Esophagus muscularis mucosa (tissue), 4 donors: ENCODE data around the gene KRT71. TPM values are rescaled to one million over a fixed set of nuclear protein-coding genes. Genes with fewer than 3 reads are reported as not detected.
A peak's percentile ranks its signal among the peaks of the same experiment; 100 is the strongest.

Experiments used
- DNase-seq: peaks from one replicate; pipeline ENCODE4 v3.0.0-alpha.2; 2017; ENCODE audit errors: extremely low spot score
- H3K27ac ChIP-seq, 4 donors: fragments of 200-600 bp; sonication (generic); replicated peaks in 1 of 4; 1 replicate in 3 of 4; 2 replicates in 1 of 4; pipeline ENCODE4 v1.5.1; 2016 to 2019; ENCODE audit warnings: mild to moderate bottlenecking in 1 of 4
- H3K27me3 ChIP-seq, 4 donors: fragments of 200-600 bp; sonication (generic); one replicate each; pipeline versions ENCODE4 v1.5.1 to v1.6.0; 2016 to 2019
- H3K36me3 ChIP-seq, 4 donors: fragments of 200-600 bp; sonication (generic); one replicate each; pipeline ENCODE4 v1.5.1; 2016 to 2019
- H3K4me1 ChIP-seq, 4 donors: fragments of 200-600 bp; sonication (generic); one replicate each; pipeline ENCODE4 v1.5.1; 2016 to 2019
- H3K4me3 ChIP-seq, 4 donors: fragments of 200-600 bp; sonication (generic); 1 replicate in 2 of 4; 2 replicates in 2 of 4; pipeline ENCODE4 v1.5.1; 2016 to 2019; ENCODE audit warnings: mild to moderate bottlenecking in 4 of 4, moderate library complexity in 1 of 4
- H3K9me3 ChIP-seq, 4 donors: fragments of 200-600 bp; sonication (generic); 1 replicate in 3 of 4; 2 replicates in 1 of 4; pipeline ENCODE4 v1.5.1; 2016 to 2019
- EP300 ChIP-seq: sonication (generic); formaldehyde crosslinking; IDR thresholded peaks from one replicate; pipeline ENCODE4 v1.6.1; 2017; ENCODE audit warnings: antibody characterized with exemption
- POLR2A ChIP-seq: fragments of 450-650 bp; IDR thresholded peaks from one replicate; pipeline ENCODE4 v1.6.1; 2017; ENCODE audit warnings: antibody characterized with exemption, moderate library complexity, mild to moderate bottlenecking, low read depth
- POLR2AphosphoS5 ChIP-seq, 2 donors: sonication (generic); formaldehyde crosslinking; IDR thresholded peaks; one replicate each; pipeline ENCODE4 v1.6.1; 2017; ENCODE audit warnings: antibody characterized with exemption in 2 of 2
- WGBS: methylation state at CpG from one replicate; pipeline ENCODE4 v1.1.5; 2018; 5-methylcytosine and 5-hydroxymethylcytosine counted together
- intact Hi-C: fragments of 100-400 bp; cut with DNase I; formaldehyde crosslinking; loops from one replicate; pipeline ENCODE4 v1.15.1; 2023
- total RNA-seq, 4 donors: library from RNA; depleted of rRNA; stranded (reverse); fragments of >200 nt; gene quantifications; one replicate each; pipeline versions ENCODE4 v1.1.0 to v1.2.1, GENCODE V29; 2016
- TF ChIP-seq, protein P1 (sequence below), 3 experiments: fragments of 200-600 bp in 2 of 3; fragments of 450-650 bp in 1 of 3; sonication (generic) in 2 of 3; IDR thresholded peaks; one replicate each; pipeline ENCODE4 v1.5.1; 2017 to 2019; ENCODE audit warnings: antibody characterized with exemption in 3 of 3, mild to moderate bottlenecking in 2 of 3, moderate library complexity in 1 of 3

The KRT71 gene
- total RNA-seq = not detected

GRCh38 chr12:52552681-52553195 is at the start of gene KRT71:
TSS of gene KRT71 (minus strand) at chr12:52553145. CDS start at chr12:52553077, 68 bp downstream.
- no peaks in the 10 kb centered on the region for H3K36me3 ChIP-seq
- H3K27ac ChIP-seq = no peak within 1 kb of the TSS
- 77% methylated on average over 7 of the region's 14 CpGs for WGBS
- TF ChIP-seq POLR2AphosphoS5 (IDR thresholded peaks at IDR 0.05) = no peak
- TF ChIP-seq POLR2A = no peak
- TF ChIP-seq, protein P1, sequence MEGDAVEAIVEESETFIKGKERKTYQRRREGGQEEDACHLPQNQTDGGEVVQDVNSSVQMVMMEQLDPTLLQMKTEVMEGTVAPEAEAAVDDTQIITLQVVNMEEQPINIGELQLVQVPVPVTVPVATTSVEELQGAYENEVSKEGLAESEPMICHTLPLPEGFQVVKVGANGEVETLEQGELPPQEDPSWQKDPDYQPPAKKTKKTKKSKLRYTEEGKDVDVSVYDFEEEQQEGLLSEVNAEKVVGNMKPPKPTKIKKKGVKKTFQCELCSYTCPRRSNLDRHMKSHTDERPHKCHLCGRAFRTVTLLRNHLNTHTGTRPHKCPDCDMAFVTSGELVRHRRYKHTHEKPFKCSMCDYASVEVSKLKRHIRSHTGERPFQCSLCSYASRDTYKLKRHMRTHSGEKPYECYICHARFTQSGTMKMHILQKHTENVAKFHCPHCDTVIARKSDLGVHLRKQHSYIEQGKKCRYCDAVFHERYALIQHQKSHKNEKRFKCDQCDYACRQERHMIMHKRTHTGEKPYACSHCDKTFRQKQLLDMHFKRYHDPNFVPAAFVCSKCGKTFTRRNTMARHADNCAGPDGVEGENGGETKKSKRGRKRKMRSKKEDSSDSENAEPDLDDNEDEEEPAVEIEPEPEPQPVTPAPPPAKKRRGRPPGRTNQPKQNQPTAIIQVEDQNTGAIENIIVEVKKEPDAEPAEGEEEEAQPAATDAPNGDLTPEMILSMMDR (IDR thresholded peaks at IDR 0.05) = no peak
- TF ChIP-seq EP300 = no peak
- no peak for DNase-seq
- intact Hi-C loops = no loop called here
- no peak within 1 kb of the TSS for H3K4me3 ChIP-seq
- H3K9me3 ChIP-seq = no peaks in the 10 kb centered on the region
- H3K4me1 ChIP-seq = peaks cover 0 to 6% (median 0%) of the 10 kb centered on the region in 4 donors
- H3K27me3 ChIP-seq = peaks cover 0 to 2% (median 0%) of the 10 kb centered on the region in 4 donors

- TF ChIP-seq EP300 = no peak
- TF ChIP-seq, protein P1 (IDR thresholded peaks at IDR 0.05) = no peak
- no peak for TF ChIP-seq POLR2AphosphoS5 (IDR thresholded peaks at IDR 0.05)
- TF ChIP-seq POLR2A = no peak
- H3K4me1 ChIP-seq = no peaks in the 10 kb centered on the region
- intact Hi-C loops = no loop called here
- DNase-seq = peak; percentile 55
- WGBS = 77% methylated on average over 5 of the region's 5 CpGs
- peaks cover 0 to 56% (median 9%) of the 10 kb centered on the region in 4 donors for H3K27me3 ChIP-seq
- H3K27ac ChIP-seq = no peak overlapping the region
- H3K36me3 ChIP-seq = no peaks in the 10 kb centered on the region
- H3K9me3 ChIP-seq = no peaks in the 10 kb centered on the region
- no peak overlapping the region for H3K4me3 ChIP-seq
Measured at GRCh38 chr12:52602552-52602951, 49.6 kb upstream of the KRT71 start.

DNA sequence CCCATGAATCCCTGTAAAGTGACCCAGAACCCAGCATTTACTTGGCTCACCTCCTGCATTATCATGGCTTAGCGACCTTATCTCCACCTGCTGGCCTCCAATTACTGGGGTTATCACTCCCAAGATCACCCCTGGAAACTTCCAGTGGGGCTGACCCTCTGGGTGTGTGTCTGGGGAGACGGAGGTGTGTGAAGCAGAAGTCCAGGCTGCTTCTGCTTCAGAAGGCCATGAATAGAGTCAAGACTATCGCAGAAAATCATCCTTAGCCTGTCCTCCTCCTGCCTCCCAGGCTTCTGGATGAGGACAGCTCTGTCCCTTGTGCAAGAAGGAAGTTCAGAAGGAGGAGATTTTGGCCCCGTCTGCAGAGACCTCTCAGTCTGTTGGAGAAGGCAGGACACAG is 48.7 kb upstream of the KRT71 start:
- no peaks in the 10 kb centered on the region for H3K36me3 ChIP-seq
- no peaks in the 10 kb centered on the region for H3K4me1 ChIP-seq
- peaks cover 0 to 56% (median 9%) of the 10 kb centered on the region in 4 donors for H3K27me3 ChIP-seq
- intact Hi-C loops = no loop called here
- H3K9me3 ChIP-seq = no peaks in the 10 kb centered on the region
- peak; percentile 42 for DNase-seq
- no peak overlapping the region for H3K27ac ChIP-seq
- H3K4me3 ChIP-seq = no peak overlapping the region
- TF ChIP-seq POLR2AphosphoS5 (IDR thresholded peaks at IDR 0.05) (no peak), EP300 (no peak), POLR2A (no peak)
- TF ChIP-seq, protein P1 (IDR thresholded peaks at IDR 0.05) = no peak
- 74% methylated on average over 4 of the region's 4 CpGs for WGBS

GRCh38 chr12:52600941-52601481 is 48.1 kb upstream of the KRT71 start, which contains the start of gene KRT72:
TSS of gene KRT72 (minus strand) at chr12:52601463. CDS start at chr12:52601452, 11 bp downstream.
- 44% methylated on average over 14 of the region's 48 CpGs for WGBS

More at GRCh38 chr12:52600941-52601481, 48.1 kb upstream of the KRT71 start, which contains the start of gene KRT72:
- Histone ChIP-seq H3K4me3 (no peak within 1 kb of the TSS), H3K27ac (no peak within 1 kb of the TSS), H3K36me3 (no peaks in the 10 kb centered on the region), H3K4me1 (no peaks in the 10 kb centered on the region), H3K27me3 (peaks cover 0 to 56% (median 9%) of the 10 kb centered on the region in 4 donors), H3K9me3 (no peaks in the 10 kb centered on the region)
- peak; percentile 82 for DNase-seq
- intact Hi-C loops = no loop called here
- TF ChIP-seq, protein P1 (IDR thresholded peaks at IDR 0.05) = no peak
- TF ChIP-seq EP300 (no peak), POLR2A (no peak), POLR2AphosphoS5 (IDR thresholded peaks at IDR 0.05) (no peak)
